Liver (tissue), 9 donors: ENCODE measurements around the gene CASR. TPM values are rescaled to one million over a fixed set of nuclear protein-coding genes. Genes with fewer than 3 reads are reported as not detected.

Experiments
- DNase-seq: peaks from one replicate; pipeline ENCODE4 v3.0.0-alpha.2; 2017; ENCODE audit warnings: low spot score
- H3K27ac ChIP-seq, 2 donors: one replicate each; pipeline ENCODE4 v1.7.0; 2013; ENCODE audit warnings: inconsistent platforms in 2 of 2, low read length in 2 of 2, control low read depth in 1 of 2, low read depth in 1 of 2, mild to moderate bottlenecking in 1 of 2
- H3K27me3 ChIP-seq, 4 donors: one replicate each; pipeline versions ENCODE4 v1.6.1 to v1.7.0; 2013; ENCODE audit warnings: low read length in 3 of 4, inconsistent platforms in 1 of 4, mild to moderate bottlenecking in 1 of 4, moderate library complexity in 1 of 4; ENCODE audit not compliant: control insufficient read depth in 4 of 4, insufficient read depth in 4 of 4
- H3K36me3 ChIP-seq, 4 donors: one replicate each; pipeline versions ENCODE4 v1.6.1 to v1.7.0; 2013; ENCODE audit warnings: low read length in 3 of 4, mild to moderate bottlenecking in 3 of 4, low read depth in 1 of 4, moderate library complexity in 1 of 4; ENCODE audit not compliant: control insufficient read depth in 4 of 4, insufficient read depth in 3 of 4
- H3K4me1 ChIP-seq, 4 donors: one replicate each; pipeline versions ENCODE4 v1.6.1 to v1.7.0; 2013; ENCODE audit warnings: low read length in 3 of 4, mild to moderate bottlenecking in 3 of 4, moderate library complexity in 1 of 4; ENCODE audit not compliant: control insufficient read depth in 4 of 4, insufficient read depth in 4 of 4
- H3K4me3 ChIP-seq, 3 donors: one replicate each; pipeline versions ENCODE4 v1.6.1 to v1.7.0; 2013; ENCODE audit warnings: low read length in 3 of 3, control low read depth in 1 of 3, low read depth in 1 of 3, mild to moderate bottlenecking in 1 of 3
- H3K9ac ChIP-seq, 2 donors: one replicate each; pipeline ENCODE4 v1.7.0; 2013; ENCODE audit warnings: low read length in 2 of 2, mild to moderate bottlenecking in 2 of 2, moderate library complexity in 2 of 2, control low read depth in 1 of 2, low read depth in 1 of 2
- H3K9me3 ChIP-seq, 4 donors: one replicate each; pipeline versions ENCODE4 v1.6.1 to v1.7.0; 2013; ENCODE audit warnings: low read length in 3 of 4; ENCODE audit not compliant: control insufficient read depth in 4 of 4
- ATF3 ChIP-seq: IDR thresholded peaks from 2 replicates; pipeline ENCODE4 v1.6.1; 2016; ENCODE audit warnings: antibody characterized with exemption
- CTCF ChIP-seq: fragments of 150-350 bp; IDR thresholded peaks from 2 replicates; pipeline ENCODE4 v1.5.1; 2017; ENCODE audit warnings: improper control_type of control experiment, low read depth, low read length; ENCODE audit not compliant: missing input control
- FOXA1 ChIP-seq: IDR thresholded peaks from 2 replicates; pipeline ENCODE4 v1.6.1; 2016; ENCODE audit warnings: antibody characterized with exemption
- FOXA2 ChIP-seq: IDR thresholded peaks from 2 replicates; pipeline ENCODE4 v1.6.1; 2016; ENCODE audit warnings: antibody characterized with exemption
- GABPA ChIP-seq, 2 donors: IDR thresholded peaks in 1 of 2; conservative IDR thresholded peaks in 1 of 2; 2 replicates each; pipeline ENCODE4 v1.6.1; 2016; ENCODE audit warnings: antibody characterized with exemption in 2 of 2, mild to moderate bottlenecking in 1 of 2, moderate library complexity in 1 of 2
- HNF4A ChIP-seq, 2 donors: conservative IDR thresholded peaks; 2 replicates each; pipeline ENCODE4 v1.6.1; 2016; ENCODE audit warnings: antibody characterized with exemption in 2 of 2, mild to moderate bottlenecking in 2 of 2
- HNF4G ChIP-seq: IDR thresholded peaks from 2 replicates; pipeline ENCODE4 v1.6.1; 2016; ENCODE audit warnings: antibody characterized with exemption
- JUND ChIP-seq, 2 donors: IDR thresholded peaks; 2 replicates each; pipeline ENCODE4 v1.6.1; 2016; ENCODE audit warnings: antibody characterized with exemption in 2 of 2
- NR2F2 ChIP-seq: IDR thresholded peaks from 2 replicates; pipeline ENCODE4 v1.6.1; 2016; ENCODE audit warnings: antibody characterized with exemption
- REST ChIP-seq: IDR thresholded peaks from 2 replicates; pipeline ENCODE4 v1.6.1; 2016; ENCODE audit warnings: antibody characterized with exemption, mild to moderate bottlenecking
- RXRA ChIP-seq, 2 donors: IDR thresholded peaks; 2 replicates each; pipeline ENCODE4 v1.6.1; 2017 to 2018; ENCODE audit warnings: antibody characterized with exemption in 2 of 2, mild to moderate bottlenecking in 1 of 2
- SP1 ChIP-seq: IDR thresholded peaks from 2 replicates; pipeline ENCODE4 v1.6.1; 2018; ENCODE audit warnings: antibody characterized with exemption, mild to moderate bottlenecking
- TAF1 ChIP-seq: conservative IDR thresholded peaks from 2 replicates; pipeline ENCODE4 v1.6.1; 2016; ENCODE audit warnings: antibody characterized with exemption, mild to moderate bottlenecking
- YY1 ChIP-seq: IDR thresholded peaks from 2 replicates; pipeline ENCODE4 v1.6.1; 2016; ENCODE audit warnings: antibody characterized with exemption, mild to moderate bottlenecking
- WGBS: extraction: QIAGEN DNeasy Blood & Tissue Kit; methylation state at CpG from one replicate; pipeline ENCODE4 v1.1.7; 2013; 5-methylcytosine and 5-hydroxymethylcytosine counted together
- polyA plus RNA-seq, 2 donors: library from polyadenylated mRNA; stranded (reverse) in 1 of 2; unstranded in 1 of 2; fragments of 200-250 nt in 1 of 2; fragments of >200 nt in 1 of 2; fragmentation: Nextera tagmentation in 1 of 2; extraction: Ambion mirVana in 1 of 2; gene quantifications; one replicate each; pipeline versions ENCODE4 v1.2.1 to v1.2.3, GENCODE V29; 2013 to 2015
- total RNA-seq, 2 donors: library from RNA; depleted of rRNA; stranded (reverse); fragments of >200 nt; gene quantifications; one replicate each; pipeline ENCODE4 v1.2.3, GENCODE V29; 2014
- TF ChIP-seq, protein P1 (sequence below): IDR thresholded peaks from 2 replicates; pipeline ENCODE4 v1.6.1; 2016; ENCODE audit warnings: antibody characterized with exemption
- TF ChIP-seq, protein P2 (sequence below): IDR thresholded peaks from 2 replicates; pipeline ENCODE4 v1.6.1; 2016; ENCODE audit warnings: antibody characterized with exemption
- donor health status: healthy.
- donor health status: healthy.
- donor health status: healthy.
- donor health status: healthy.
- donor health status: healthy.

CASR gene
- total and polyA plus RNA-seq, 4 donors, result 0.05 to 0.29 (median 0.14) TPM

GRCh38 chr3:122331886-122332285, 148.4 kb downstream of the CASR start:
- Histone ChIP-seq H3K4me1 (no peaks in the 10 kb centered on the region), H3K27me3 (no peaks in the 10 kb centered on the region), H3K36me3 (no peaks in the 10 kb centered on the region), H3K4me3 (no peak overlapping the region), H3K27ac (no peak overlapping the region), H3K9me3 (no peaks in the 10 kb centered on the region), H3K9ac (no peak overlapping the region)
- TF ChIP-seq YY1 (no peak), CTCF (no peak), NR2F2 (no peak), TAF1 (no peak), ATF3 (no peak), GABPA (IDR thresholded peaks at IDR 0.05 in 1 of 2, conservative IDR thresholded peaks at IDR 0.05 in 1 of 2) (no peak), SP1 (no peak), HNF4G (no peak), FOXA1 (no peak)
- WGBS, result 81% methylated on average over 4 of the region's 4 CpGs
- no peak for DNase-seq

- Histone ChIP-seq H3K27ac (no peak overlapping the region), H3K36me3 (no peaks in the 10 kb centered on the region), H3K4me3 (no peak overlapping the region), H3K4me1 (no peaks in the 10 kb centered on the region), H3K9ac (no peak overlapping the region), H3K27me3 (no peaks in the 10 kb centered on the region), H3K9me3 (no peaks in the 10 kb centered on the region)
- TF ChIP-seq SP1, result no peak
- no peak for TF ChIP-seq JUND (IDR thresholded peaks at IDR 0.05)
- TF ChIP-seq, protein P1, sequence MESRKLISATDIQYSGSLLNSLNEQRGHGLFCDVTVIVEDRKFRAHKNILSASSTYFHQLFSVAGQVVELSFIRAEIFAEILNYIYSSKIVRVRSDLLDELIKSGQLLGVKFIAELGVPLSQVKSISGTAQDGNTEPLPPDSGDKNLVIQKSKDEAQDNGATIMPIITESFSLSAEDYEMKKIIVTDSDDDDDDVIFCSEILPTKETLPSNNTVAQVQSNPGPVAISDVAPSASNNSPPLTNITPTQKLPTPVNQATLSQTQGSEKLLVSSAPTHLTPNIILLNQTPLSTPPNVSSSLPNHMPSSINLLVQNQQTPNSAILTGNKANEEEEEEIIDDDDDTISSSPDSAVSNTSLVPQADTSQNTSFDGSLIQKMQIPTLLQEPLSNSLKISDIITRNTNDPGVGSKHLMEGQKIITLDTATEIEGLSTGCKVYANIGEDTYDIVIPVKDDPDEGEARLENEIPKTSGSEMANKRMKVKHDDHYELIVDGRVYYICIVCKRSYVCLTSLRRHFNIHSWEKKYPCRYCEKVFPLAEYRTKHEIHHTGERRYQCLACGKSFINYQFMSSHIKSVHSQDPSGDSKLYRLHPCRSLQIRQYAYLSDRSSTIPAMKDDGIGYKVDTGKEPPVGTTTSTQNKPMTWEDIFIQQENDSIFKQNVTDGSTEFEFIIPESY, result no peak
- TF ChIP-seq CTCF, result no peak
- TF ChIP-seq NR2F2, result no peak
- no peak for TF ChIP-seq YY1
- no peak for TF ChIP-seq RXRA (IDR thresholded peaks at IDR 0.05)
- no peak for TF ChIP-seq HNF4A (conservative IDR thresholded peaks at IDR 0.05)
- TF ChIP-seq FOXA2, result no peak
- no peak for TF ChIP-seq ATF3
- TF ChIP-seq GABPA (IDR thresholded peaks at IDR 0.05 in 1 of 2, conservative IDR thresholded peaks at IDR 0.05 in 1 of 2), result no peak
- TF ChIP-seq, protein P2, sequence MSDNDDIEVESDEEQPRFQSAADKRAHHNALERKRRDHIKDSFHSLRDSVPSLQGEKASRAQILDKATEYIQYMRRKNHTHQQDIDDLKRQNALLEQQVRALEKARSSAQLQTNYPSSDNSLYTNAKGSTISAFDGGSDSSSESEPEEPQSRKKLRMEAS, result no peak
- TF ChIP-seq REST, result no peak
- TF ChIP-seq TAF1, result no peak
- WGBS, result 97% methylated on average over 8 of the region's 8 CpGs
- no peak for DNase-seq
Measured at GRCh38 chr3:122332551-122332950, 149.1 kb downstream of the CASR start.
